IPS-11a (cell line): Measurements from ENCODE around the gene DOCK9.

Source experiments
- H3K4me3 ChIP-seq: one replicate; pipeline ENCODE4 v1.5.1; 2013; ENCODE audit warnings: low read depth, low read length, control low read depth

DOCK9 gene

DNA sequence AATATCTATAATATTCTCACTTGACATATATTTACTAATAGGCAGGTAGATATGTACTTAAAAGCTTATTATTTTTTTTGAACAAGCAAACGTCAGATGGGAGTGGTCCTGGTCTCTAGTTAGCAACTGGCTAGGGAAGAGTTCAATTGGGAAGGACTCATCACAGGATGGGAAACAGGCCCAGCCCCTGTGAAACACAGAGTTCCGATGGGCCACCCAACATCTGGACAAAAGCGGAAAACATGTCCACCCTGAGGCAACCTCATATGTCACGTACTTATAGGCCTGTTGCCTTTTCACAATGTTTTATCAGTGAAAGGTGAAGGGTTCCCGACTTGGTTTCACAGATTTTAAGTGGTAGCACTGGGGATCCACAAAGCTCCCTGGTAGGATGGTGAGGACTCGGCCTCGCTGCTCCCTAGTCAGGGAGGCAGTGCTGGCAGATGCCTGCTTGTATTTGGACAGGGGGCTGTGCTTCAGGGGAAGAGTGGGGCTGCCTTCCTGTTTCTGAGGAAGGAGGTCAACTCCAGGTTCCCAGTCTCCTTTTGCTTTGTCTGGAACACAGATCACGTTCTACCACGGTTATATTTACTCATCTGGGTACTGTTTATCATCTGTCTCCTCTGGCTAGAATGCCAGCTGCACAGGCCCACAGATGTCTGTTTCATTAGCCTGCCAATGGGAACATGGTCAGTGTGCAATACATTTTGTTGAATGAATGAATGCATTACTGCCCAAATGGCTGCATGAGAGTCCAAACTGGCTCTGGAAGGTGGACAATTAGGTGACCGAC lies 176.0 kb downstream of the DOCK9 start:
- H3K4me3 ChIP-seq = no peak overlapping the region

DNA sequence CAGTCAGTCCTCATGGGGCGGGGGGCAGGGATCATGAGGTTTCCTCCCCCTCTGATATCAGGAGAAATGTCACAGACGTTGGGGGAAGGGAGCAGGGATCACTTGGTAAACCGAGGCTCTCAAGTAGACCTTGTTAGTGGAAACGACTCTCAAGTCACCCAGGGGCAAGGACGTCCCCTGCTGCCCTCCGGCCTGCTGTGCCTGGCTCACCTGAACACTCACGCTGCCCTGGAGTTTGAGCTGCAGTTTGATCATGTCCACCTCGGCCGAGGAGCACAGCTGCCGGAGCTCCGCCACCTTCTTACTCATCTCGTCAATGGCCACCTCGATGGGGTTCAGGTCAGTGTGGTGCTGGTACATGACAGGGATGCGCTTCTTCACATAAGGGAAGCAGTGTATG lies 177.8 kb downstream of the DOCK9 start:
- H3K4me3 ChIP-seq = no peak overlapping the region

DNA sequence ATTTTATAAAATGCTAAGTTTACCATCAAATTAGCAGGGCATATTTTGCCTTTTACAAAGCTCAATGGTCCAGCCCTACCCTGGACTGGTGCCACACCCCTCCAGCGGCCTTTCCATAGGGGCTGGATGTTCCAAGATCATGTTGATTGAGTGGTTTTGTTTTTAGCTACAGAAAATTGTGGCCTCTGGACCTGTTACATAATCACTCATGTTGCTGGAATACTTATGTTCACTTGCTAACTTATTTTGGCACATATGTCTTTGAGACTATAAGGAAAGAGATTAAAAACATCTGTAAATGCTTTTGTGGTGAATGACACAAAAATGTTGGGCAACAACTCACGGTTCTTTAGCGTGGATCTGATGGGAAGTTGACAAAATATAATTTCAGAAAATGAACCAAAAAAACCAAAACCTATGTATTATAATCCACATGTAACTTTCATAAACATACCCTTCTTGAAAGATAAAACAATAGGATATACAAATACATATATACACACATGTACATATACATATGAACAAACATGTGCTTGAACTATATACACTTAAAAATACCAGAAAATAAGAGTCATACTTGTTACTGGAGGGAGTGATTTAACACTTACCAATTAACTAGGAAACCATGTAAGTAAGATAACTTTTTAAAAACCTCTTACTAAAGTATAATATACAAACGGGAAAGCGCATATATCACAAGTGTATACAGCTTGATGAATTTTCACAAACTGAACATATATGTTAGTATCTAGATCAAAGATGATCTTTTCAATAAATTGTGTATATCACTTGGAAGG lies 178.8 kb downstream of the DOCK9 start:
- H3K4me3 ChIP-seq = no peak overlapping the region

DNA sequence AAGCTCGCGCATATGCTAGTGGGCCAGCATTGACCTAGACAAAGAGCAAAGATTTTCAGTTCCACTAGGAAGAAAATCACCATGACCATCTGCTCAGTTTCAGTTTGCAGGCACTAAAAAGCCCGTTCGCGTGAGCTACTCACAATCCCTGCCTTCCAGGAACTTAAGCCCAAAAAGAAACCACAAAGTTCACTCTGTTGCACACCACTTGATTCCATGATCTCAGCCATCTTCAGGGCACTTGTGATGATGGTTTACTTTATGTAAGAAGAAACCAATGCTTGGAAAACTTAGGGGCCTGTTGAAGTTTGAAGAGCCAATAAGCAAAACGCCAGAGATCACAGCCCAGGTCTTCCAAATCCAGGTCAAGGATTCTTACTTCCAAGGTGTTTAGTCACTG lies 180.4 kb downstream of the DOCK9 start:
- no peak overlapping the region for H3K4me3 ChIP-seq

DNA sequence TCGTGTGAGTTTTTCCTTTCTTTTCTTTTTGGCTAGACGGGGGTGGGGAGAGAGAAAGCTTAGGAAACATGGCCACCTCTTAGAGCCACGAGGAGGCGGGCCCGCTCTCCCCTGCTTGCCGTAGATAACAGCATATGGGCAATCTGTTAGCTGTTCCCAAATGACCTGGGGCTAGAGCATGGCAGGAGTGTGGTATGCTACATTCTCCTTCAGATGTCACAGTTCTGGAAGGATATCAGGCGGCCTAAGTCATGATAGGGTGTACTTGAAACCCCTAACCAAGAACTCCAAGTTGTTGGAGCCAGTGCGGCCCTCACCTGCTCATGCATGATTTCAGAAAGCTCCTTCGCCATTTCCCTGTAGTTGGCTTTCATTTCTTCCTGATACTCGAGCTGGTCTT lies 181.1 kb downstream of the DOCK9 start:
- H3K4me3 ChIP-seq = no peak overlapping the region

DNA sequence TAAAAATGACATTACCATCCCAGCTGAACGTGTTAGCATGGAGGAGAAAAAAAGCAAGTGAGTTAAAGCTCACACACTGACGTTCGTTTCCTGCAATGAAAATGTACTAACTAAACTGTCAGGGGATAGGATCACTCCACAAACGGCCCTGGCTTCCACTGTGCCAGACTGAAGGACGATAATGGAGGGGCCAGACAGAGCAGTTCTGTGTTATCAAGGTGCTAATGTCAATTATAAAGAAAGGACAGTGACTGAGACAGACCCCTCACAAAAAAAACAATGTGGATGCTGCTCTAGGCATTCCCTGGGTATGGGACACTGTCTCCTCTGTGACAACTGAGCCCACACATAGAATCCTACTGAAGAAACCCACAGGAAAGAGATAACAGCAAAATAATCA lies 181.7 kb downstream of the DOCK9 start:
- H3K4me3 ChIP-seq = no peak overlapping the region

DNA sequence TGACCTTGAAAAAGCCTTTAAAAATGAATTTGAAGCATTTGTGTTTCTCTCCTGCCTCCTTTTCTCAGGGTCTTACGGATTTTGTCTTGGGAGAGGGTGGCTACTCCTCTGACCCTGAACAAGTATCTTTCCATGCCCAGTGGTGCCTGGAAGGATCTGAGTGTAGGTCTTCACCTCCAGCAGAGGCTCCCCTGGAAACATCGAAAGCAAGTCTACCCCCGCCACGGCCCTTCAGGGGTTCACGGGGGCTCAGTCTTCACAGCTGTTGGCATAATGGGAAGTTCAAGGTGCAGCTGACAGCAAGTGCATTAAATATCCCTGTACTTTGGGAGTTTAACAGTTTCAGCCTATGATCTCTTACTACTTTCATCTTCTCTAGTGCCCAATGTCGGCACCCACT lies 182.6 kb downstream of the DOCK9 start:
- H3K4me3 ChIP-seq = no peak overlapping the region

DNA sequence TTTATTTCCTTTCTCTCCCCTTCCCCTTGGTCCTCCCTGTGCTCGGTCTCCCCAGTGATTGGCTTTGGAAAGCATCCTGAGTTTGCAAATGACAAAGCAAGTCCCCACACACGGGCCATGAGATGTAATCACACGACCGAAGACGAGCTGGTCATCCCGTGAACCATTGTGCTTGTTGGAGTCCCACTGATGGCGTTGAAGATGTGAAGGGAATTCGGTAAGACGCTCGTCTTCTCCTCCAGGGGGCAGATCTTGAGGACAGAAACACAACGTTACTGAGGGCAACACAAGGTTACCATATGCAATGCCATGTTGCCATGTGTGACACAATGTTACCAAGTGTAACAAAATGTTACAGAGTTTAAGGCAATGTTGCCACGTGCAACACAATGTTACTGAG lies 183.4 kb downstream of the DOCK9 start:
- no peak overlapping the region for H3K4me3 ChIP-seq

DNA sequence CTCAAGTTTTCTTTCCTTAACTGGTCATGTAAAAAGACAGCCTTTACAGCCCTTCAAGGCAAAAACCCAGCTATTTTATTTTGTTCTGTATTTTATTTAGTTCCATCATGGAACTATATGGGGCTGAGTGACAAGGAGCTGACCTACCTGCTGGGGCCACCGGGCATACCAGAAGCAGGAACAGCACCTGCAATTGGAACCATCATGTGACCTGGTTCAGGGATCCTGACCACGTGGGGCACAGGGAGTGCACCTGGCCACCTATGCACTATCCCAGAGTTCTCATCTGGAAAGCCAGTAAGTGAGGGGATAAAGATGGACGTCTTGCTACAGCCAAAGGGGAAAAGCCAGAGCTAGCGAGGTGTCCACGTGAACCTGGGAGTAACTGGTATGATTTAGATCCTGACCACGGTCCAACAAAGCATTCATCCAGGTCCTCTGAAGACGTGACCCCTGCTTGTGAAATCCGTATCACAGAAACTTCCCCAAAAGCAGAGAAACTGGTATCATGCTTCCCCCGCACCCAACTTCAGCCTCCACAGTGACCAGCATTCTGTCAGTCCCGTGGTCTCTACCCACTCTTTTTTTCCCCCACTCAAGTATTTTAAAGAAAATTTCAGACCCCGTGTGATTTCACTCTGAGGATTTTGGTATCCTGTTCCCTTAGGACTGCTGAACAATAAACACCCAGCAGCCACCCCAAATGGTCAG lies 184.9 kb downstream of the DOCK9 start:
- H3K4me3 ChIP-seq = no peak overlapping the region

DNA sequence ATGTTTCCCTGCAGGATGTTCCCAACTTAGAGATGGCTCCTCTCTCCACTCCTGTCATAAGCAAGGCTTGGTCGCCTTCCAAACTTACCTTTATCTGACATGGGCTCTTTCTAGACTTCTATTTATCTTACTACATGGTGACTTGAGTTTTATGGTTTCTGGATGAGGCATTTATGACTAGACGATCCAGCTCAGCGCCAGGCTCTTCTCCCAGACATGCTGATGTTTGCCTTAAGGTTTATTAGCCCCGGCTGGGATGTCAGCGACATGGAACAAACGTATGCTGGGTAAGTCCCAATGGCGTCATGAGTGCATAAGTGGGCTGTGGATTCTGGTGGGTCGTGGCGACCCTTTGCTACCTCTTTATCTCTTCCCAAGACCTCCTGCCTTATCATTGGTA lies 185.5 kb downstream of the DOCK9 start:
- no peak overlapping the region for H3K4me3 ChIP-seq

DNA sequence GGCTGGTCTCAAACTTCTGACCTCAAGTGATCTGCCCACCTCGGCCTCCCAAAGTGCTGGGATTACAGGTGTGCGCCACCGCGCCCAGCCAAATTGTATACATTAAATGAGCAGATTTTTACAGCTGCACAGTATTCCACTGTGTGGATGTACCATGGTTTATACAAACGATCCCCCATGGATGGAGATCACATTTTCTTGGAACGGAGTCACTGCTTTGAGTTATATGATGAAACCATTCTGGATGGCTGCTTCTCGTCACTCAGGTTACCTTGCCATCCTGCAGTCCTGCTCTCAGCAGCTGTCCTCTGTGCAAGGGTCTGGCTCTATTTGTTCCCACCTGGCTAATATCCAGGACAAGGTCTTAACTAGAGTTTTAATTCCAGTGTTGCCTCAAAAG lies 186.3 kb downstream of the DOCK9 start:
- H3K4me3 ChIP-seq = no peak overlapping the region

DNA sequence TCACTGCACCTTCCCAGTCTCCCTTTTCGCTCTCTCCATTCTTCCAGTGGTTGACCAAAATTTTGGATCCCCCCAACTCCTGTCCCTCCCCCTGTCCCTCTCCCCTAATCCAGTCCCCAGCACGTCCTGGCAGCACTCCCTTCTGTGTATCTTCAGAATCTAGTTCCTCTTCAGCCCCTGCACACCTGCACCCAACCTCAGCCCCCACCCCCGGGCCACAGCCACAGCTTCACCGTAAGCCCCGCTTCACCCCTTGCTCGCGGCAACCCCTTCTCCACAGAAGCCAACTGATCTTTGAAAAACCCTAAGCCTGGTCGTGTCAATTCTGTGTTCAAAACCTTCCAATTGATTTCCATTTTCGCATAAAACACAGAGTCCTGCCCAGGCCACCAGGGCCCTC lies 189.9 kb downstream of the DOCK9 start:
- H3K4me3 ChIP-seq = no peak overlapping the region

DNA sequence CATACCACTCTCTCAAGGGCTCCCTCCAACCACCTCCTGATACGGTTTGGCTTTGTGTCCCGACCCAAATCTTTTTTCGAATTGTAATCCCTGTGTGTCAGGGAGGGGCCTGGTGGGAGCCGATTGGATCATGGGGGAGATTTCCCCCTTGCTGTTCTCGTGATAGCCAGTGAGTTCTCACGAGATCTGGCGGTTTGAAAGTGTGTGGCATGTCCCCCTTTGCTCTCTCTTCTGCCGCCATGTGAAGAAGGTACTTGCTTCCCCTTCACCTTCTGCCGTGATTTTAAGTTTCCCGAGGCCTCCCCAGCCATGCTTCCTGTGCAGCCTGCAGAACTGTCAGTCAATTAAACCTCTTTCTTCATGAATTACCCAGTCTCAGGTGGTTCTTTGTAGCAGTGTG lies 190.7 kb downstream of the DOCK9 start:
- no peak overlapping the region for H3K4me3 ChIP-seq

DNA sequence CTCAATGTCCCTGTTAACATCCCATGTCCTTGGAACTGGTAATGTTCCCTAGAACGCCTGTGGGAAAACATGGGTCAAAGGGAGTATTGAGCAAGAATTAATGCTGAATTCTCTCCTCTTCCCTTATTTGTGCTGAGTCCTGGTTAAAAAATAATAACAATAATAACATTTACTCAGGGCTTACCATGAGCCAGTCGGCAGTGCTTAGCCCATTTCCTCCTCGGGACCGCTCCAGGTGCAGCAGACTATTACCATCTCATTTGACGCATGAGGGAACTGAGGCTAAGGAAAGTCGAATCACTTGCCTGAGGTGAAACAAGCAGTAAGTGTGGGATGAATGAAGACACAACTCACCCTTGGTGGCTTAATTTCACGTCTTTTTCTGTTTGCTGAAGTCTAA lies 191.8 kb downstream of the DOCK9 start:
- H3K4me3 ChIP-seq = no peak overlapping the region

DNA sequence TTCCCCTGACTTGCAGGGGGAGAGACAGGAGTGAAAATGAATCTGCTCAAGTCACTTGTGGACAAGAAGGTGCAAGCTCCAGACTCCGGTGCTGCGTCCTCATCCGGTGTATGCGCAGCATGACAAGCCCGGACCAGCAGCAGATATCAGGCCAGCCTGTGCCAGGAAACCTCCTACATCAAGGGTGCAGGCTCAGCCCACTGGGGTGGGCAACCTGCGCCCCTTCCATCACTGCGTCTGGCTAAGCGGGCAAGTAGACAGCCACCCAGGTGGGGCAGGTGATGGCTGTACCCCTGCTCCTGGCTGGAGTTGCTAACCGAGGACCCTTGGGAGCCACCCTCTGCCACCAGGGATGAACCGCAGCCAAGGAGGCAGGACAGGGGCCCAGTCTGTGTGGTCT lies 192.5 kb downstream of the DOCK9 start:
- no peak overlapping the region for H3K4me3 ChIP-seq

DNA sequence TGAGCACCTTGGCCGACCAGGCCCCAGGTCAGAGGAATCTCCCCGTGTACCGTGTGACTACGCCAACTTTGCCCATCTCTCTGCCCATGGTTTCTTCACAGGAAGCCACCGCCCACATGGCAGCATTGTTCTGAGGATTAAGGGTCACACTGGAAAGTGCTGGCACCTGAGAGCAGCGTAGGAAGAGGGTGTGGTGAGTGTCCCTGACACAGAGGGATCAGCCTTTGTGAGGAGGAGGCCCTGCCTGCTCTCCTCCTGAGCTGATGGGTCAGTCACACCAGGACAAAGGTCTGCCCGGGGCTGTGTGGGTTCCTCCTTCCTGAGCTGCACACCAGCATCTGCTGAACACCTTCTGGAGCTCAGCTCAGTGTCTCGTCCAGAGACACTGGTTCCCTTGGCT lies 193.2 kb downstream of the DOCK9 start:
- no peak overlapping the region for H3K4me3 ChIP-seq

DNA sequence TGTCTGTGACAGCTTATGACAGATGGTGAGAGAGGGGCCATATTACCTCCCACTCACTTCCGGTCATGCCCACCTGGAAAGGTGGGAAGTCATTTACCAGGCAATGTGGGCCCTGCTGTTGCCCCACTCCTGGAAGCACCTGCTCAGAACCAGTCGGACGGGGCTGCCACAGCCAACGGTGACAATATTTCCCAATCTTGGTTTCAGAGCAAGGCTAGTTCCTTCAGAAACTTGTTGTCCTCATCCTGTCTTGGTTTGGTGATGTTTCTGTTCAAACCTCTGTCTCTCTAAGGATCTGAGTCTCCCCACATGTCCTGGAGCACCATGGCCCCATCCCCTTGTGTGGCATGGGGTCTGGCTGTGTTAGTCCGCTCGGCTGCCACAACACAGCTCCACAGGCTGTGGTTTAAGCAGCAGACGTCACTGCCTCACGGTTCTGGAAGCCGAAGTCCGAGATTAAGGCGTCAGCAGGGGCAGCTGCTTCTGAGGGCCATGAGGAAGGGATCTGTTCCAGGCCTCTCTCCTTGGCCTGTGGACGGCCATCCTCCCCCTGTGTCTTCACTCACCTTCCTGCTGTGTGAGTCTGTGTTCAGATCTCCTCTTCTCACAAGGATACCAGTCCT lies 193.9 kb downstream of the DOCK9 start:
- no peak overlapping the region for H3K4me3 ChIP-seq

DNA sequence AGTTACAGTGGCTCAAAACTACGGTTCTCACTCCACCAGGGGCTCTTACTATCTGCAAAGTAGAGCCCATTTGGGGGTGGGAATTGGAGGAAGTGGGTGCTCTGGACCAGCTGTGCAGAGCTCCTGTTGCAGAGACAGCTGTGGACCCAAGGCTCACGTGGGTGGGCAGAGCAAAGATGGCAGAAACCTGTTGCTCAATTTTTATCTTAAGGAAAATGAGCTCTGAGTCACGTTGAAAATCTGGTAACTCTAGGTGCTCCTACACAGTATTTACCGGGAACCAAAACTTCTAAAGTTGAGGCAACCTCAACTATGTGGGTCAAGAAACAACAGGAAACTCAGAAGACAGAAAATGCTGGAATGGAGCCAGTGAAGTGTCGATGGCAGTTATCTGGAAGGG lies 195.2 kb downstream of the DOCK9 start:
- no peak overlapping the region for H3K4me3 ChIP-seq

DNA sequence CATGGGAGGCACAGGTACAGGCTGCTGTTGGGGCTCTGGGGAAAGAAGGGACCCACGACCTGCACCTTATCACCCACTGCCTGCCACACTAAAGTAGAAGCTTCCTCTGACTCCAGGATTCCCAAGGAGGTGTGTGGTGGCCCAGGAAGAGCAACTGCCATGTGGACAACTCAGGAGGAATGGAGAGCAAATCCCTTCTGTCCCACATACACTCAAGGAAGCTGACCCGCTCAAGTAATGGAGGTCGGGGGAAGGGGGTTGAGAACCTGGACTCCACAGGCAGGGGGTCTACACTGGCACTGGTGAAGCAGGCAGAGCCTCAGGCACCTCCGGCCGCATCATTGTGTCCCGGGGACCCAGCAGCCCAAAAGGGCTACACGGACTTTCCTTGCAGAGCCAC lies 196.0 kb downstream of the DOCK9 start:
- no peak overlapping the region for H3K4me3 ChIP-seq

DNA sequence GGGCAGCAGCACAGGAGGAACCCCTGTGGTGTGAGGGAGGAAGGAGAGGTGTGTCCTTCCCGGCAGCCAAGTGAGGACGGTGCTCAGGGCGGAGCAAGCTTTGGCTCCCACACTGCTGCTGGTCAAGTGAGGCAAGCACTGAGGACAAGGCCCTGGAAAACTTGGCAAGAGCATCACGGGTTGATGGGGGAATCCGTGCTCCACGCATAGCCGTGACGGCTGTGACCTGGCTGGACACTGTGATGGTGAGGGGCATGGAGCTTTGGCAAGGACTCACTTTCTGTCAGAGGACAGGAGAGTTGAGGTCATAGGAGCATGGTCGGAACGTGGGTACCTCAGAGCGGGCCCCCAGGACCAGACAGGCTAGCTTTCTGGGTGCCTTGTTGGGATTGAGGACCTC lies 196.4 kb downstream of the DOCK9 start:
- H3K4me3 ChIP-seq = no peak overlapping the region

DNA sequence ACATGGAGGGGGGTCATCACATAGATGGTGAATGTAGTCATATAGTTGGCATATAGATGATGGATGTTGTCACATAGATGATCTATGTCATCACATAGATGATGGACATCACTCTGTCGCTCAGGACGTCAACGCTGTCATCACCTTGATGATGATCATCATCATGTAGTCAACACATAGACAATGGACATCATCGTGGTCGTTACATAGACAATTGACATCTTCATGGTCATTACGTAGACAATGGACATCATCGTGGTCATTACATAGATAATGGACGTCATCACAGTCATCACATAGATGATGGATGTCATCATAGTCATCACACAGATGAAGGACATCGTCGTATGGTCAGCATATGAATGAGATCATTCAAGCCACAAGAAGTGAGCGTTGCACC lies 196.8 kb downstream of the DOCK9 start:
- no peak overlapping the region for H3K4me3 ChIP-seq
